Suprapubic skin (tissue), 4 donors: ENCODE data around the gene COL25A1. TPM values are rescaled to one million over a fixed set of nuclear protein-coding genes. Genes with fewer than 3 reads are reported as not detected.

Experiments used
- DNase-seq, 2 donors: peaks; one replicate each; pipeline ENCODE4 v3.0.0-alpha.2; 2019; ENCODE audit warnings: low spot score in 2 of 2
- H3K27ac ChIP-seq: fragments of 200-600 bp; sonication (generic); one replicate; pipeline ENCODE4 v1.5.1; 2019
- H3K27me3 ChIP-seq: fragments of 200-600 bp; sonication (generic); one replicate; pipeline ENCODE4 v1.5.1; 2019
- H3K36me3 ChIP-seq: fragments of 200-600 bp; sonication (generic); one replicate; pipeline ENCODE4 v1.5.1; 2019
- H3K4me1 ChIP-seq: fragments of 200-600 bp; sonication (generic); one replicate; pipeline ENCODE4 v1.5.1; 2019
- H3K4me3 ChIP-seq: fragments of 200-600 bp; sonication (generic); one replicate; pipeline ENCODE4 v1.5.1; 2019; ENCODE audit warnings: mild to moderate bottlenecking
- H3K9me3 ChIP-seq: fragments of 200-600 bp; sonication (generic); one replicate; pipeline ENCODE4 v1.5.1; 2019
- CTCF ChIP-seq, 2 donors: fragments of 200-600 bp in 1 of 2; fragments of 450-650 bp in 1 of 2; sonication (generic) in 1 of 2; IDR thresholded peaks; one replicate each; pipeline ENCODE4 v1.5.1; 2016 to 2019; ENCODE audit warnings: antibody characterized with exemption in 2 of 2, mild to moderate bottlenecking in 1 of 2, moderate library complexity in 1 of 2
- EP300 ChIP-seq: sonication (generic); formaldehyde crosslinking; IDR thresholded peaks from one replicate; pipeline ENCODE4 v1.6.1; 2017; ENCODE audit warnings: antibody characterized with exemption
- POLR2A ChIP-seq, 2 donors: fragments of 450-650 bp; IDR thresholded peaks; one replicate each; pipeline ENCODE4 v1.6.1; 2017; ENCODE audit warnings: antibody characterized with exemption in 2 of 2, mild to moderate bottlenecking in 2 of 2, moderate library complexity in 2 of 2
- POLR2AphosphoS5 ChIP-seq, 3 donors: sonication (generic); formaldehyde crosslinking; IDR thresholded peaks; one replicate each; pipeline ENCODE4 v1.6.1; 2017; ENCODE audit warnings: antibody characterized with exemption in 3 of 3
- WGBS: methylation state at CpG from one replicate; pipeline ENCODE4 v1.1.5; 2018; 5-methylcytosine and 5-hydroxymethylcytosine counted together
- total RNA-seq, 4 donors: library from RNA; depleted of rRNA; stranded (reverse); fragments of >200 nt; gene quantifications; one replicate each; pipeline ENCODE4 v1.1.0, GENCODE V29; 2016

The COL25A1 gene
- total RNA-seq, 4 donors from 2014 or later, result 0.30 to 1.4 (median 1.0) TPM

GRCh38 chr4:109209647-109210046, 92.8 kb downstream of the COL25A1 start:
- H3K4me3 ChIP-seq, result no peak overlapping the region
- peaks cover 5% of the 10 kb centered on the region for H3K4me1 ChIP-seq
- no peak overlapping the region for H3K27ac ChIP-seq
- DNase-seq, result no peak
- WGBS, result 81% methylated on average over 6 of the region's 6 CpGs
- no peaks in the 10 kb centered on the region for H3K36me3 ChIP-seq
- H3K27me3 ChIP-seq, result no peaks in the 10 kb centered on the region
- no peaks in the 10 kb centered on the region for H3K9me3 ChIP-seq
- TF ChIP-seq POLR2A (IDR thresholded peaks at IDR 0.05) (no peak), POLR2AphosphoS5 (IDR thresholded peaks at IDR 0.05) (no peak), CTCF (IDR thresholded peaks at IDR 0.05) (no peak)

GRCh38 chr4:109207898-109208297, 94.6 kb downstream of the COL25A1 start:
- DNase-seq, result no peak
- no peak overlapping the region for H3K4me3 ChIP-seq
- no peaks in the 10 kb centered on the region for H3K36me3 ChIP-seq
- whole genome bisulfite sequencing, result 84% methylated on average over 4 of the region's 4 CpGs
- peaks cover 5% of the 10 kb centered on the region for H3K4me1 ChIP-seq
- TF ChIP-seq POLR2A (IDR thresholded peaks at IDR 0.05) (no peak), POLR2AphosphoS5 (IDR thresholded peaks at IDR 0.05) (no peak), EP300 (no peak), CTCF (IDR thresholded peaks at IDR 0.05) (no peak)
- no peaks in the 10 kb centered on the region for H3K9me3 ChIP-seq
- H3K27me3 ChIP-seq, result no peaks in the 10 kb centered on the region
- no peak overlapping the region for H3K27ac ChIP-seq

- Histone ChIP-seq H3K27me3 (no peaks in the 10 kb centered on the region), H3K9me3 (no peaks in the 10 kb centered on the region), H3K4me1 (peaks cover 5% of the 10 kb centered on the region), H3K36me3 (no peaks in the 10 kb centered on the region), H3K27ac (no peak overlapping the region), H3K4me3 (no peak overlapping the region)
- 52% methylated on average over 1 of the region's 1 CpG for WGBS
- TF ChIP-seq CTCF (IDR thresholded peaks at IDR 0.05) (no peak), EP300 (no peak), POLR2A (IDR thresholded peaks at IDR 0.05) (no peak), POLR2AphosphoS5 (IDR thresholded peaks at IDR 0.05) (no peak)
- no peak for DNase-seq
These were observed 95.4 kb downstream of the COL25A1 start for GRCh38 chr4:109207061-109207460.

- no peaks in the 10 kb centered on the region for H3K27me3 ChIP-seq
- no peak for DNase-seq
- H3K9me3 ChIP-seq, result no peaks in the 10 kb centered on the region
- no peak overlapping the region for H3K4me3 ChIP-seq
- TF ChIP-seq EP300 (no peak), CTCF (IDR thresholded peaks at IDR 0.05) (no peak), POLR2A (IDR thresholded peaks at IDR 0.05) (no peak), POLR2AphosphoS5 (IDR thresholded peaks at IDR 0.05) (no peak)
- WGBS, result 39% methylated on average over 4 of the region's 4 CpGs
- H3K4me1 ChIP-seq, result peaks cover 5% of the 10 kb centered on the region
- H3K36me3 ChIP-seq, result no peaks in the 10 kb centered on the region
- no peak overlapping the region for H3K27ac ChIP-seq
These were observed 95.8 kb downstream of the COL25A1 start for GRCh38 chr4:109206620-109207019.

- H3K27ac ChIP-seq, result no peak overlapping the region
- H3K9me3 ChIP-seq, result no peaks in the 10 kb centered on the region
- peaks cover 5% of the 10 kb centered on the region for H3K4me1 ChIP-seq
- H3K27me3 ChIP-seq, result no peaks in the 10 kb centered on the region
- DNase-seq, result no peak
- TF ChIP-seq CTCF (IDR thresholded peaks at IDR 0.05), result no peak
- no peak for TF ChIP-seq POLR2AphosphoS5 (IDR thresholded peaks at IDR 0.05)
- TF ChIP-seq POLR2A (IDR thresholded peaks at IDR 0.05), result no peak
- TF ChIP-seq EP300, result no peak
- 75% methylated on average over 5 of the region's 5 CpGs for WGBS
- no peaks in the 10 kb centered on the region for H3K36me3 ChIP-seq
- H3K4me3 ChIP-seq, result no peak overlapping the region
These were observed 97.3 kb downstream of the COL25A1 start for GRCh38 chr4:109205186-109205585.
